PC-9 (cell line): ENCODE results near the gene FNBP1L. TPM values are rescaled to one million over a fixed set of nuclear protein-coding genes. Genes with fewer than 3 reads are reported as not detected.
A peak's percentile ranks its signal among the peaks of the same experiment; 100 is the strongest.

Experiments
- BruUV-seq: library from RNA; stranded (reverse); fragments of 400-500 nt; replicated peaks from 2 replicates; lab custom pipeline; 2021; lab: Mats Ljungman, UMichigan
- CTCF ChIA-PET: fragments of 300-600 bp; sonication (Branson Sonifier 250); formaldehyde crosslinking; loops from one replicate; lab custom pipeline; 2022; ENCODE audit warnings: antibody characterized with exemption; lab: Charles Lee
- POLR2A ChIA-PET: fragments of 300-600 bp; sonication (Branson Sonifier 250); formaldehyde crosslinking; loops from one replicate; lab custom pipeline; 2022; ENCODE audit warnings: antibody characterized with exemption; ENCODE audit not compliant: unreplicated experiment; lab: Charles Lee
- DNase-seq, 2 experiments: peaks; one replicate each; pipeline versions ENCODE4 v3.0.0 to v3.0.0-alpha.2; 2015 to 2022; ENCODE audit warnings: mixed read lengths in 1 of 2
- H2AFZ ChIP-seq: fragments of 200-600 bp; sonication (generic); 2 replicates; pipeline ENCODE4 v1.8.1; 2017; ENCODE audit warnings: antibody characterized with exemption
- H3F3A ChIP-seq: fragments of 200-600 bp; sonication (generic); 2 replicates; pipeline ENCODE4 v1.8.1; 2017; ENCODE audit warnings: antibody characterized with exemption, mild to moderate bottlenecking, low read depth; ENCODE audit not compliant: insufficient read depth
- H3K27ac ChIP-seq: fragments of 200-600 bp; sonication (generic); 2 replicates; pipeline ENCODE4 v1.6.1; 2016; ENCODE audit warnings: mixed run types
- H3K27me3 ChIP-seq: fragments of 200-600 bp; sonication (generic); 2 replicates; pipeline ENCODE4 v1.6.1; 2016; ENCODE audit warnings: low read depth, mixed run types; ENCODE audit not compliant: insufficient read depth
- H3K36me3 ChIP-seq: fragments of 200-600 bp; sonication (generic); 2 replicates; pipeline ENCODE4 v1.6.1; 2016; ENCODE audit warnings: low read depth, mixed run types
- H3K4me1 ChIP-seq: fragments of 200-600 bp; sonication (generic); replicated peaks from 2 replicates; pipeline ENCODE4 v1.6.1; 2016; ENCODE audit warnings: mixed run types; ENCODE audit not compliant: insufficient read depth
- H3K4me2 ChIP-seq: fragments of 200-600 bp; sonication (generic); 2 replicates; pipeline ENCODE4 v1.6.1; 2017; ENCODE audit warnings: mixed run types
- H3K4me3 ChIP-seq: fragments of 200-600 bp; sonication (generic); 2 replicates; pipeline ENCODE4 v1.6.1; 2016; ENCODE audit warnings: mixed run types
- H3K79me2 ChIP-seq: fragments of 200-600 bp; sonication (generic); 2 replicates; pipeline ENCODE4 v1.6.1; 2017; ENCODE audit warnings: low read depth, mixed run types
- H3K9me2 ChIP-seq: fragments of 200-600 bp; sonication (generic); 2 replicates; pipeline ENCODE4 v1.8.1; 2017; ENCODE audit warnings: mild to moderate bottlenecking; ENCODE audit not compliant: insufficient read depth
- H3K9me3 ChIP-seq: fragments of 200-600 bp; sonication (generic); 2 replicates; pipeline ENCODE4 v1.8.1; 2016; ENCODE audit warnings: low read depth; ENCODE audit not compliant: insufficient read depth
- H4K20me1 ChIP-seq: fragments of 200-600 bp; sonication (generic); 2 replicates; pipeline ENCODE4 v1.8.1; 2017; ENCODE audit not compliant: insufficient read depth
- EZH2 ChIP-seq: fragments of 200-600 bp; sonication (generic); IDR thresholded peaks from 2 replicates; pipeline ENCODE4 v1.8.0; 2017; ENCODE audit warnings: antibody characterized with exemption, low read depth
- intact Hi-C: fragments of 100-400 bp; cut with micrococcal nuclease; formaldehyde crosslinking; loops from one replicate; pipeline ENCODE4 v1.10.0; 2022; ENCODE audit not compliant: unreplicated experiment
- total RNA-seq: library from RNA; stranded (reverse); gene quantifications from 2 replicates; pipeline ENCODE4 v1.2.3, GENCODE V29; 2021
- TF ChIP-seq, protein P1 (sequence below): fragments of 200-600 bp; sonication (generic); conservative IDR thresholded peaks from 2 replicates; pipeline ENCODE4 v1.6.1; 2017; ENCODE audit warnings: mixed run types, antibody characterized with exemption, mild to moderate bottlenecking, moderate library complexity

Gene FNBP1L
- total RNA-seq, 1 experiment from 2014 or later, result 34.3 TPM

DNA sequence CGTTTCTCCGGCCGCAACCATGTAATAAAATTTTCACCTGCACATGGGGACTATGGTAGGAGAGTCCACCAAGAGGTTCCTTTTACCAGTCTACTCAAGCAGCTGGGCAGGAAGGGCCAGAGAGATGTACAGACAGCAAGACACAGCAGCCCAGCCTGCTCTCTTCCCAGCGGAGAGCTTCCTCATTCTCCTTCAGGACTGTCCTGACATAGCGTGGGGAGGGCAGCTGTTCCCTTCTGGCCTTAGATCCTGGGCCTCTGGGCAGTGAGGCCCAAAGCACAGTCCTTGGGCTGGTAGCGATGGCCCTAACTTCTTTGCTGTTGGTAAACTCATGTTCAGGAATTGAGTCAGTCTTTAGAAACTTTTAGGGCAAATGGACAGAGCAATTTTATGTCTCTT lies 144.6 kb downstream of the FNBP1L start:
- no peaks in the 10 kb centered on the region for H3K9me2 ChIP-seq
- TF ChIP-seq, protein P1, sequence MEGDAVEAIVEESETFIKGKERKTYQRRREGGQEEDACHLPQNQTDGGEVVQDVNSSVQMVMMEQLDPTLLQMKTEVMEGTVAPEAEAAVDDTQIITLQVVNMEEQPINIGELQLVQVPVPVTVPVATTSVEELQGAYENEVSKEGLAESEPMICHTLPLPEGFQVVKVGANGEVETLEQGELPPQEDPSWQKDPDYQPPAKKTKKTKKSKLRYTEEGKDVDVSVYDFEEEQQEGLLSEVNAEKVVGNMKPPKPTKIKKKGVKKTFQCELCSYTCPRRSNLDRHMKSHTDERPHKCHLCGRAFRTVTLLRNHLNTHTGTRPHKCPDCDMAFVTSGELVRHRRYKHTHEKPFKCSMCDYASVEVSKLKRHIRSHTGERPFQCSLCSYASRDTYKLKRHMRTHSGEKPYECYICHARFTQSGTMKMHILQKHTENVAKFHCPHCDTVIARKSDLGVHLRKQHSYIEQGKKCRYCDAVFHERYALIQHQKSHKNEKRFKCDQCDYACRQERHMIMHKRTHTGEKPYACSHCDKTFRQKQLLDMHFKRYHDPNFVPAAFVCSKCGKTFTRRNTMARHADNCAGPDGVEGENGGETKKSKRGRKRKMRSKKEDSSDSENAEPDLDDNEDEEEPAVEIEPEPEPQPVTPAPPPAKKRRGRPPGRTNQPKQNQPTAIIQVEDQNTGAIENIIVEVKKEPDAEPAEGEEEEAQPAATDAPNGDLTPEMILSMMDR, result no peak
- no peak for TF ChIP-seq EZH2
- H3K9me3 ChIP-seq, result no peaks in the 10 kb centered on the region
- ChIA-PET CTCF (interaction anchor here (0.5 to 0.6 kb wide), 2 partner anchors 47 to 133 kb away, joined by 3 read pairs; no protein-coding TSS in a partner anchor), POLR2A (interaction anchor here (0.5 to 0.7 kb wide), 2 partner anchors 69 to 477 kb away, joined by 3 to 6 read pairs; no protein-coding TSS in a partner anchor)
- H4K20me1 ChIP-seq, result peaks cover 100% of the 10 kb centered on the region
- no peaks in the 10 kb centered on the region for H3K27me3 ChIP-seq
- intact Hi-C loops, result no loop called here
- BruUV-seq, result no TSS peak
- H3F3A ChIP-seq, result peaks cover 100% of the 10 kb centered on the region
- H3K36me3 ChIP-seq, result peaks cover 93% of the 10 kb centered on the region
- H3K79me2 ChIP-seq, result peaks cover 100% of the 10 kb centered on the region
- peaks cover 72% of the 10 kb centered on the region for H3K4me1 ChIP-seq
- H2AFZ ChIP-seq, result no peak overlapping the region
- H3K4me2 ChIP-seq, result no peak overlapping the region
- peak overlapping the region; percentile 31 for H3K27ac ChIP-seq
- no peak for DNase-seq
- no peak overlapping the region for H3K4me3 ChIP-seq

DNA sequence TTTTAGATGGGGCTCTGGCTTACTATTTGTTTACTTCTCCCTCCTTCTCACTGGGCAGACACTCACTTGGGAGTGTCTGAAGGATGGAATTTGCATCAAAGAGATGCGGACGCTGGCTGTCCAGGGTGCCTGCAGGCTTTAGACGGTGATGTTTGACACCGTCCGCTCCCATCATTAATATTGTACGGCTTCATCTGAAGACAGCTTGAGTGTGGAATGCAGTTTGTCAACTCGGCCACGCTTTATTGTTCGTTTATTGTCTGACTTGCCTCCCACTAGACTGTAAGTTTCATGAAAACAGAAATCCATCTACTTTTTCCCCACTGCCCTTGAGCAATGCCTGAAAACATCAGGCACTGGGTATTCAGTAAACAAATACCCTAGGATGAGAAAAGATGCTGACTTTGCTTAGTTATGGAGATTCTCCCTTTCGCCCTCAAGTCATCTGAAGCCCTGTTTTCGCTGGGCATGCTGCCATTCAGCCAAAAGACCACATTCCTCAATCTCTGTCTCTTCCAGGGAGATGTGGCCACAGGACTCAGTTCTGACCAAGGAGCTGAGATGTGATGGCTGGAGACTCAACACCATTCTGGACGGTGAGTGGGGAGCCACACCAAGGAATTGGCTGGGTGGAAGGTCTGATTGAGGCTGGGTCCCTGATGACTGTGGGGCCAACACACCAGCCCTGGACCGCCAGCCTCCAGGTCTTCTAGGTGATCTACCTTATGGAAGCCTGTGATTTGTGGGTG lies 146.1 kb downstream of the FNBP1L start:
- no peak overlapping the region for H3K4me2 ChIP-seq

DNA sequence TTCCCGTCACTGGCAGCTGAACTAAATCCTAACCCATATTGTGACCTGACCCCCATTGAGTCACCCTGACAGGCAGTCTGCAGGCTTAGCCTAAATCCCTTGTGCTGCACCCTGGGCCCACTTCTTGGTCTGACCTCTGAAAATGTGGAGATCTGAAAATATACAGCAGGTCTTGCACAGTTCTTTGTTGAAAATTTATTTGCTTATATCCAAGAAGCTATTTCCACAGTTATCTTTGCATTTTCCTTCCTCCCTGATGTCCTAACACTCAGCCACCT lies 146.6 kb downstream of the FNBP1L start:
- peaks cover 100% of the 10 kb centered on the region for H3K79me2 ChIP-seq
- no peak for TF ChIP-seq EZH2
- TF ChIP-seq, protein P1, result no peak
- no peaks in the 10 kb centered on the region for H3K9me3 ChIP-seq
- DNase-seq, result no peak
- no peak overlapping the region for H3K4me3 ChIP-seq
- CTCF ChIA-PET, result interaction anchor here (0.6 kb wide), 1 partner anchor 17 kb away, joined by 11 read pairs; no protein-coding TSS in a partner anchor
- H3K27me3 ChIP-seq, result no peaks in the 10 kb centered on the region
- POLR2A ChIA-PET, result no interaction called here
- H4K20me1 ChIP-seq, result peaks cover 100% of the 10 kb centered on the region
- peaks cover 80% of the 10 kb centered on the region for H3K36me3 ChIP-seq
- BruUV-seq, result no TSS peak
- H3K27ac ChIP-seq, result peak overlapping the region; percentile 31
- peaks cover 98% of the 10 kb centered on the region for H3F3A ChIP-seq
- H3K4me1 ChIP-seq, result peaks cover 52% of the 10 kb centered on the region
- H3K9me2 ChIP-seq, result no peaks in the 10 kb centered on the region
- no peak overlapping the region for H2AFZ ChIP-seq
- intact Hi-C loops, result no loop called here
- H3K4me2 ChIP-seq, result no peak overlapping the region

More for the DNA sequence above, 146.1 kb downstream of the FNBP1L start:
- Histone ChIP-seq H3F3A (peaks cover 98% of the 10 kb centered on the region), H3K27ac (0 out of 2 replicates have a peak overlapping the region, but pooled peaks have one; percentile 31), H3K27me3 (no peaks in the 10 kb centered on the region), H3K4me3 (no peak overlapping the region), H3K9me2 (no peaks in the 10 kb centered on the region), H4K20me1 (peaks cover 100% of the 10 kb centered on the region), H2AFZ (no peak overlapping the region), H3K9me3 (no peaks in the 10 kb centered on the region), H3K79me2 (peaks cover 100% of the 10 kb centered on the region), H3K4me1 (peaks cover 57% of the 10 kb centered on the region), H3K36me3 (peaks cover 84% of the 10 kb centered on the region)
- POLR2A ChIA-PET, result no interaction called here
- DNase-seq, result no peak
- CTCF ChIA-PET, result no interaction called here
- TF ChIP-seq, protein P1, result no peak
- no peak for TF ChIP-seq EZH2
- intact Hi-C loops, result no loop called here
- no TSS peak for BruUV-seq
